RWPE2 (cell line): Measurements from ENCODE around the gene PHF2.

Experiments used
- ATAC-seq: fragments of 200-7000 bp; cut with Tn5 transposase; 3 replicates; pipeline ENCODE4 v1.9.1; 2021; ENCODE audit warnings: low read depth
- DNase-seq: peaks from one replicate; pipeline ENCODE4 v3.0.0-alpha.2; 2020; ENCODE audit warnings: low spot score
- H3K27ac ChIP-seq: fragments of 450-650 bp; 2 replicates; pipeline ENCODE4 v1.5.1; 2017; ENCODE audit warnings: mild to moderate bottlenecking; ENCODE audit not compliant: poor library complexity, severe bottlenecking
- H3K27me3 ChIP-seq: fragments of 250-450 bp; sonication (Bioruptor Pico); 2 replicates; pipeline ENCODE4 v1.5.1; 2021; ENCODE audit warnings: mild to moderate bottlenecking, moderate library complexity; ENCODE audit not compliant: insufficient read depth, poor library complexity, severe bottlenecking
- H3K36me3 ChIP-seq: fragments of 250-450 bp; sonication (Bioruptor Pico); 2 replicates; pipeline ENCODE4 v1.5.1; 2020; ENCODE audit warnings: low read depth, mild to moderate bottlenecking, moderate library complexity
- H3K4me1 ChIP-seq: fragments of 250-450 bp; sonication (Bioruptor Pico); 2 replicates; pipeline ENCODE4 v1.5.1; 2021; ENCODE audit warnings: mild to moderate bottlenecking, moderate library complexity; ENCODE audit not compliant: insufficient read depth, poor library complexity, severe bottlenecking
- H3K4me3 ChIP-seq: fragments of 250-450 bp; sonication (Bioruptor Pico); 2 replicates; pipeline ENCODE4 v1.5.1; 2021; ENCODE audit warnings: mild to moderate bottlenecking, moderate library complexity; ENCODE audit not compliant: severe bottlenecking
- H3K9me3 ChIP-seq: fragments of 250-450 bp; sonication (Bioruptor Pico); 2 replicates; pipeline ENCODE4 v1.5.1; 2021; ENCODE audit warnings: mild to moderate bottlenecking, moderate library complexity; ENCODE audit not compliant: severe bottlenecking
- TF ChIP-seq, protein P1 (sequence below): fragments of 450-650 bp; IDR thresholded peaks from one replicate; pipeline ENCODE4 v1.5.1; 2017; ENCODE audit warnings: mild to moderate bottlenecking, moderate library complexity; ENCODE audit not compliant: poor library complexity, severe bottlenecking

PHF2 gene

DNA sequence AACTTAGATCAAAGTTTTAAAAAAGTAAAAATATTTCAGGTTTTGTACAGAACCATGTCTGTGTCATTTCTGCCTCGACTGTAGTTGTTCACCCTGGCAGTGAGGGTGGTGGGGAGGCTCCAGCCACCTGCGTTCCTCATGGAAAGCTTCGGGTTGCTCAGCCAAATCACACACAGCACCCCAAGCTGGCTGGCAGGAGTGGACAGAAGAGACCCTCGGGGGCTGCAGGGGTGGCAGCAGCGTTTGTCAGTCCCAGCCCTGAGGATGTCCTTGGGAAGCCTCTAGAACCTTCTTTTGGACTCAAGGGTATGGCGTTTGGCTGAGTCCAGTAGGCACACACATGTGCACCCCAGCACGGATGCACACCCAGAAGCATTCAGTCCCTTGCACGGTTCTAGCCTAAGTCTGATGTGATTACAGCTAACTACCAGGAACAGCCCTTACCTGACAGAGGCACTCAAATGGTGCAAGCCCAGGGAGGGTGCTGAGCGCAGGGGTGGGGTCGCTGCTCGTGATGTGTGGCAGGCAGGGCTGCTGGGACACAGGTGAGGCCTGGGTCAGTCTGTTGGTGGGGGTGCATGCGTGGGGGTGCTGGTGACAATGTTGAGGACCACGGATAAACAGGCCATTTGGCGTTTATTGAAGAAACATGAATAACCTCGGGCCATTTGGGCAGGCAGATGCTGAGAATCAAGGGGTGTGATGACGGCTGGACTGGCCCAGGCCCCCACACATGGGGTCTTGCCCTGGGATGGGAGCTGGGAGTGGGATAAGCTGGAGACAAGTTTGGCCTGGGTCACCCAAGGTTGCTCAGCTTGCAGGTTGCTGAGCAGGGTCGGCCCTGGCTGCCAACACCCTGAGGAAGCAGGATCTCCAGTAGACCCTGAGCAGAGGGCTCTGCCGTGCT, 103.4 kb downstream of the PHF2 start:
- DNase-seq (peak; percentile 44), ATAC-seq (no peak)
- H3K36me3 ChIP-seq: no peaks in the 10 kb centered on the region; the same call in 1 of the 2 replicates
- no peak overlapping the region for H3K4me3 ChIP-seq
- TF ChIP-seq, protein P1, sequence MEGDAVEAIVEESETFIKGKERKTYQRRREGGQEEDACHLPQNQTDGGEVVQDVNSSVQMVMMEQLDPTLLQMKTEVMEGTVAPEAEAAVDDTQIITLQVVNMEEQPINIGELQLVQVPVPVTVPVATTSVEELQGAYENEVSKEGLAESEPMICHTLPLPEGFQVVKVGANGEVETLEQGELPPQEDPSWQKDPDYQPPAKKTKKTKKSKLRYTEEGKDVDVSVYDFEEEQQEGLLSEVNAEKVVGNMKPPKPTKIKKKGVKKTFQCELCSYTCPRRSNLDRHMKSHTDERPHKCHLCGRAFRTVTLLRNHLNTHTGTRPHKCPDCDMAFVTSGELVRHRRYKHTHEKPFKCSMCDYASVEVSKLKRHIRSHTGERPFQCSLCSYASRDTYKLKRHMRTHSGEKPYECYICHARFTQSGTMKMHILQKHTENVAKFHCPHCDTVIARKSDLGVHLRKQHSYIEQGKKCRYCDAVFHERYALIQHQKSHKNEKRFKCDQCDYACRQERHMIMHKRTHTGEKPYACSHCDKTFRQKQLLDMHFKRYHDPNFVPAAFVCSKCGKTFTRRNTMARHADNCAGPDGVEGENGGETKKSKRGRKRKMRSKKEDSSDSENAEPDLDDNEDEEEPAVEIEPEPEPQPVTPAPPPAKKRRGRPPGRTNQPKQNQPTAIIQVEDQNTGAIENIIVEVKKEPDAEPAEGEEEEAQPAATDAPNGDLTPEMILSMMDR: no peak
- H3K27ac ChIP-seq: no peak overlapping the region
- H3K4me1 ChIP-seq: no peaks in the 10 kb centered on the region
- H3K27me3 ChIP-seq: no peaks in the 10 kb centered on the region
- H3K9me3 ChIP-seq: no peaks in the 10 kb centered on the region

DNA sequence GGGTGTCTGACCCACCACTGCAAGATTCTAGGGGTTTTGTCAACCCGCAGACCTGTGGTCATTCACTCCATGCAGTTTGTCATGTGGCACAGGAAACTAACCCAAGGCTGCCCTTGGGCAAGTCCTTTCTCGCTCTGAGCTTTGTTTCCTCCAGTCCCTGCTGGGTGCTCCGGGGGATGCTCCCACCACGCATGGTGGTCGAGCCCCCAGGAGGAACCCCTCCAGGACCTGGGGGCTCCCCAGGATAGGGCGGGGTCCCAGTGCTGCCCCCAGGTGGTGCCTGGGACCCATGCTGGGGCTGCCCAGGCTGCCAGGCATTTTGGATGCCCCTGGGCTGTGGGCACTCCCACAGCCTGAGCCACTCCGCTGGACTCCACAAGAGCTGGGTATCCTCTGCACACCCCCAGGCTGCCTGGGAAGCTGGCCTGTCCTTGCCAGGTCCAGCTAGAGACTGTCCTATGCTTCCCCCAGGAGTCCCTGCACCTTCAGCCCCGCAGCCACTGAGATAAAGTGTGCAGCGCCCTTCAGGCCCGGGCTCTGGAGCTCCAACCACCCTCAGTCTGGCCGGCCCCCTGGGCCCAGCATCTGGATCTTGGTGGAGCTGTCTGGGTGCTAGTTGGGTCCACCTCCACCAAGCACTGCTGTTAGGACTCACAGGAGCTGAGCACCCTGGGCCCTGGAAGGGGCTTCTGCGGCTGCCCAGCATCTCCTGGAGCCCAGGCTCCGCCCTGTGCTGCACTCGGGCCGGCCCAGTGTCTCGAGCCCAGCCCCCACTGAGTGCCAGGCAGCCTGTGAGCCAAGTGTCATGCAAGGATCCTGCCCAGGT, 104.3 kb downstream of the PHF2 start:
- H3K27me3 ChIP-seq: no peaks in the 10 kb centered on the region
- no peaks in the 10 kb centered on the region for H3K4me1 ChIP-seq
- H3K4me3 ChIP-seq: no peak overlapping the region
- TF ChIP-seq, protein P1: no peak
- no peaks in the 10 kb centered on the region; the same call in 1 of the 2 replicates for H3K36me3 ChIP-seq
- ATAC-seq (0 out of 3 replicates have a peak, but pooled peaks have one; percentile 5), DNase-seq (peak; percentile 45)
- H3K9me3 ChIP-seq: no peaks in the 10 kb centered on the region
- no peak overlapping the region for H3K27ac ChIP-seq

DNA sequence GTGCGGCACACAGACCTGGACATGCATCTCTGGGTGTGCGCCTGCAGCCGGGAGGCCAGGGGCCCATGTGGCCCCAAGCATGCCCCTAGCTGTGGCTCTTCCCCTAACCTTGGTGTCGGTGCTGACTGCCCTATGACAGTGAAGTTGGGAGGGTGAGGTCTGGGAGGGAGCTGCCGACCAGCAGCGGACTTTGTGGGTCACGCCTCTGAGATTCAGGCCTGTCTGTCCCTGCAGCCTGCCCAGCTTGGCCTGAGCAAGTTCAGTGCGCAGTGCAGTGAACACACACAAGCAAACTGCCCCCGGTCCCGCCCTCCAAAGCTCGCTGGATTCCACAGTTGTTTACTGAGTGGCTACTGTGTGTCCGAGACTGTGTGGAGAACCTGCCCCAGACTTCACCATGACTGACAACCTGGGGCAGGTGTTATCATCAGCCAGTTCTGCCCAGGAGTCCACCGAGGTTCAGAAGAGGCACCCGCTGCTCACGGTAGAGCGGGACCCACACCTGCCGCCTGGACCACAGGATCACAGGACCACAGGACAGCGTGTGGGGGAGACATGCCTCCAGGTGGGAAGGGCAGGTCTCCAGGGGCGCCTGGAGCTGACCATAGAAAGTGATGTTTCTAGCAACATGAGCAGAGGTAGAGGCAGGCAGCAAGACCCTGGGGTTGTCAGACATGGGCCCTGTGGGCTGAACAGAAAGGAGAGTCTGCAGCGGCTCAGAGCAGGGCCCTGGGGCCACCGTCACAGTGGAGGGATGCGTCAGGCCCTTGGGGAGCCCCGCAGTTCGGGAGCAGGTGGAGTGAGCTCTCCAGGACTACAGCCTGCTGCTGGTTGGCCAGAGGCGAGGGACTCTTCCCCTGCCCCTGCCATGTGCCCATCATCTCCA, 105.1 kb downstream of the PHF2 start:
- no peaks in the 10 kb centered on the region for H3K4me1 ChIP-seq
- no peaks in the 10 kb centered on the region for H3K27me3 ChIP-seq
- DNase-seq (peak; percentile 50), ATAC-seq (0 out of 3 replicates have a peak, but pooled peaks have one; percentile 5)
- no peak overlapping the region for H3K27ac ChIP-seq
- H3K9me3 ChIP-seq: no peaks in the 10 kb centered on the region
- no peak overlapping the region for H3K4me3 ChIP-seq
- H3K36me3 ChIP-seq: no peaks in the 10 kb centered on the region; the same call in 1 of the 2 replicates
- TF ChIP-seq, protein P1: no peak

DNA sequence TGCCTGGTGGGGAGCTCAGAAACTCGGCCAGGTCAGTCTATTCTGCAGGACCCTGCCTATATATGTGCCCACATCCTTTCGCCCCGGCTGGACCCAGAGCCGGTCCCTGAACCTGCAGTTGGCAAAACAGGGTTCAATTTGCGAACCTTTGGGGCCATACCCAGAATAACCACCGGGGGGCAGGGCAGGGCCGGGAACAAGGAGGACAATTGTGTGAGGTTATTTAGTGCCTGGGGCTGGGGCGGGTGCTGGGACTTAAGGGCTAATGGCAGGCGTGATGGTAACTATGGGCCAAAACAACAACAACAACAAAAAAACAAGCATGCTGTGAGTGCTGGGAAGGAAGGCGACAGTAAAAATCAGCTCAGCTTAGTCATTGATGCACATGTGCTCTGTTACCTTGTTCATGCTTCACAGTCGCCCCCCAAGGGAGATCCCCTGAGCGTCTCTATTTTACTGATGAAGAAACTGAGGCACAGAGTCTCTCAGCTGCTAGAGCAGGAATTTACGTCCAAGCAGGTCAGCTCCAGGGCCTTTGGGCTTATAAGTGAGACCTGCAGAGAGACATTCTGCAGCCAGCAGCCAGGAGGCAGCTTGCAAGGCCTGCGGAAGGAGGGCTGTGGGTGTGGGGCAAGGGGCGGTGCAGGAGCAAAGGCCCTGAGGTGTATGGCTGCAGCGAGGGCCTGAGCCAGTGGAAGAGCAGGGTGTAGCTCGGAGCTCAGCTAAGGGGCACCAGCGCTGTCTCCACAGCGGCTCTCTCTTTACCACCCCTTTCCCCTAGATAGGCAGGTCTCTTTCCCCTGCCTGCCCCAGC, 106.0 kb downstream of the PHF2 start:
- DNase-seq: peak; percentile 49
- TF ChIP-seq, protein P1: peak; percentile 84
- H3K9me3 ChIP-seq: no peaks in the 10 kb centered on the region
- no peaks in the 10 kb centered on the region for H3K4me1 ChIP-seq
- peak; percentile 44; the same call in 2 of the 3 replicates for ATAC-seq
- no peak overlapping the region for H3K27ac ChIP-seq
- no peaks in the 10 kb centered on the region for H3K27me3 ChIP-seq
- no peaks in the 10 kb centered on the region; the same call in 1 of the 2 replicates for H3K36me3 ChIP-seq
- H3K4me3 ChIP-seq: no peak overlapping the region
